Neural cell (in vitro differentiated cells): ENCODE data around the gene CDC6.

Experiments
- CTCF ChIP-seq: fragments of 450-650 bp; IDR thresholded peaks from 2 replicates; pipeline ENCODE4 v1.5.1; 2014; ENCODE audit warnings: antibody characterized with exemption, mild to moderate bottlenecking, moderate library complexity; ENCODE audit not compliant: poor library complexity, severe bottlenecking
- EZH2 ChIP-seq: fragments of 200-600, 300-800 bp; shearing (Covaris generic), sonication (generic); IDR thresholded peaks from 2 replicates; pipeline ENCODE4 v1.6.1; 2014; ENCODE audit warnings: antibody characterized with exemption, low read length, borderline replicate concordance, mild to moderate bottlenecking; ENCODE audit not compliant: insufficient read depth, poor library complexity, severe bottlenecking
- MXI1 ChIP-seq: fragments of 450-650 bp; conservative IDR thresholded peaks from 2 replicates; pipeline ENCODE4 v1.6.1; 2014; ENCODE audit warnings: antibody characterized with exemption, mild to moderate bottlenecking; ENCODE audit not compliant: poor library complexity, severe bottlenecking
- POLR2AphosphoS5 ChIP-seq: IDR thresholded peaks from 2 replicates; pipeline ENCODE4 v1.6.1; 2012
- RAD21 ChIP-seq: fragments of 450-650 bp; conservative IDR thresholded peaks from 2 replicates; pipeline ENCODE4 v1.6.1; 2014; ENCODE audit warnings: antibody characterized with exemption, mild to moderate bottlenecking, moderate library complexity
- TF ChIP-seq, protein P1 (sequence below): IDR thresholded peaks from 2 replicates; pipeline ENCODE4 v1.6.1; 2012; ENCODE audit warnings: borderline replicate concordance

DNA sequence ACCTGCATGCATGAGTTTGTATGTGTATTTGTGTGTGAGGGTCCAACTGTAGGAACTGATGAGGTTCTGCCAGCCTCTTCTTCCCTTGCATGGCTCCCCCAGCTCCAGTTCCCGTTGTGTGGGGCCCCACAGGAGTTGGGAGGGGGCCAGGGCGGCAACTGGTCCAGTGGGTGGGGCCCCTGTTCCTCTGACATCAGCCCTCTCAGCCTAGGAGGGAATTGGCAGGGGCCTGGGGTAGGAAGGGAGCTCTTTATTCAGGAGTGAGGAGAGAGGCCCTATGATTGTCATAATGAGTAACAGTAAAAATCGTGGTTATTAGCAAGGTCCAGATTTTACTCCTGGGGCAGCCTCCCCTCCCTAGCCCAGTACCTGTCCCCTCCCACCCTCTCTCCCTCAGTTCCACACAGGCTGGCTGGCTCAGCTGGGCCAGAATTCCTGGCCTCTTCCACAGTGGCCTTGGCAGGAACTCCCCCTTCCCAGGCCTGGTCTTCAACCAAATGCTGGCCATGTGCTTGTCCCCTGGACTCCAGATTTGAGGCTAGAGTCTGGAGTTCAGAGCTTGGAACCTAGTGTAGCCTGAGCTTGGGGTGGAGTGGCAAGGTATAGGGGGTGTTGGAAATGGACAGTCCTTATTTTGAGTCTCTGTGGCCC, 40.2 kb downstream of the CDC6 start:
- no peak for TF ChIP-seq CTCF
- no peak for TF ChIP-seq EZH2
- no peak for TF ChIP-seq POLR2AphosphoS5
- TF ChIP-seq RAD21 = no peak
- TF ChIP-seq, protein P1, sequence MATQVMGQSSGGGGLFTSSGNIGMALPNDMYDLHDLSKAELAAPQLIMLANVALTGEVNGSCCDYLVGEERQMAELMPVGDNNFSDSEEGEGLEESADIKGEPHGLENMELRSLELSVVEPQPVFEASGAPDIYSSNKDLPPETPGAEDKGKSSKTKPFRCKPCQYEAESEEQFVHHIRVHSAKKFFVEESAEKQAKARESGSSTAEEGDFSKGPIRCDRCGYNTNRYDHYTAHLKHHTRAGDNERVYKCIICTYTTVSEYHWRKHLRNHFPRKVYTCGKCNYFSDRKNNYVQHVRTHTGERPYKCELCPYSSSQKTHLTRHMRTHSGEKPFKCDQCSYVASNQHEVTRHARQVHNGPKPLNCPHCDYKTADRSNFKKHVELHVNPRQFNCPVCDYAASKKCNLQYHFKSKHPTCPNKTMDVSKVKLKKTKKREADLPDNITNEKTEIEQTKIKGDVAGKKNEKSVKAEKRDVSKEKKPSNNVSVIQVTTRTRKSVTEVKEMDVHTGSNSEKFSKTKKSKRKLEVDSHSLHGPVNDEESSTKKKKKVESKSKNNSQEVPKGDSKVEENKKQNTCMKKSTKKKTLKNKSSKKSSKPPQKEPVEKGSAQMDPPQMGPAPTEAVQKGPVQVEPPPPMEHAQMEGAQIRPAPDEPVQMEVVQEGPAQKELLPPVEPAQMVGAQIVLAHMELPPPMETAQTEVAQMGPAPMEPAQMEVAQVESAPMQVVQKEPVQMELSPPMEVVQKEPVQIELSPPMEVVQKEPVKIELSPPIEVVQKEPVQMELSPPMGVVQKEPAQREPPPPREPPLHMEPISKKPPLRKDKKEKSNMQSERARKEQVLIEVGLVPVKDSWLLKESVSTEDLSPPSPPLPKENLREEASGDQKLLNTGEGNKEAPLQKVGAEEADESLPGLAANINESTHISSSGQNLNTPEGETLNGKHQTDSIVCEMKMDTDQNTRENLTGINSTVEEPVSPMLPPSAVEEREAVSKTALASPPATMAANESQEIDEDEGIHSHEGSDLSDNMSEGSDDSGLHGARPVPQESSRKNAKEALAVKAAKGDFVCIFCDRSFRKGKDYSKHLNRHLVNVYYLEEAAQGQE = no peak
- no peak for TF ChIP-seq MXI1
